ENCODE data around the gene RFPL2.

RFPL2 gene

DNA sequence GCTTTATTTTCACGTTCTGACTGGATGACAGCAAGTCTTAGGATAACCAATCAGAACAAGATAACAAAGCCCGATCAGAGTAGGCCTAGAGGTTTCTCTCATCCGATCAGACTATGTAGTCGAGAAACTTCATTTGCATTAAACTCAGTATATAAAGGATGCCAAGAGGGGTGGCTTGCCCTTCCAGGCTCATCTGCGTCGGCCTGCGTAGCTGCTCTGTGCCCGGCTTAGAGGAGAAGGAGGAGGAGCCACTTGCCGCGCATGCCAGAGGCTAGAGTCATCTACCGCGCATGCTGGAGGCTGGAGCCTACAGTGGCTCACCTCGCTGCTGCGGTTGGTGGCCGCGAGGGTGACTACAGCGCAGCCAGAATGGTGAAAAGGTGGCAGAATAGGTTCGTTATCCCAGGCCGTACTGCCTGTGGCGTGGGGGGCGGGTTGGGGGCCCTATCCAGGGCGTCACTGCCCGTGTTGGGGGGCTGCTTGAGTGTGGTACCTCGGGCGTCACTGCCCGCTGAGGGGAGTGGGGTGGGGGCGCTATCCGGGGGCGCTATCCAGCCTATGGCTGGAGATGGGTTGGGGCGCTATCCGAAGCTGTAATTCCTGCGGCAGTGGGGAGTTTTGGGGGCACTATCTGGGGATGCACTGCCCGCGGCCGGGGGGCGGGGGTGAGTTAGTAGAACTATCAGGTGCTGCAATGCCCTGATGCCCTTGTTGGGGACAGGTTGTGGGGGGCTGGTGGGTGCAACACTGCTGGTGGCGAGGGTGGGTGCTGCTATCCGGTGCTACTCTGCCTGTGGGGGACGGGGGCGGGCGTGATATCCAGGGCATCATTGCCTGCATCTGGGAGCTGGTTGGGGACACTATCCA is at the start of gene RFPL2:
RFPL2 (minus strand) TSS at position 218 of the 867 bp plus-strand sequence. CDS start 2,622 bp downstream, outside the sequence.
- DNase-seq, result peak; percentile 47

DNA sequence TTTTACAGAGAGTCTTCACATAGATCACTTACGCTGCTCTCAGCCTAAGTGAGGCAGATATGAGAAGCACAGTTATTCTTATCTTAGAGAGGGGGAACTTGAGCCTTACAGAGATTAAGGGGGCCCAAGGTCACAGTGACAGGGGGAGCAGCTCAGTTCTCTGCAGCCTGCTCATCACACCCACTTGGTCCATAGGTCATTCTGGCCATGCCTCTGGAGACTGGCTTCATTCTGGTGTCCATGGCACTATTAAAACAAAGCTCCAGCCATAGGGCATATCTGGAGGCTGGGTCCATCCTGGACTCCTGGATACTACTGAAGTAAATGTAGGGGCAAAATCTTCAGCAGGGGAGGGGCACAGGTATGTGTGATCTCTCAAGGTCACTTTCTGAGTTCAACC is 44.4 kb upstream of the RFPL2 start:
- no peak for DNase-seq

DNA sequence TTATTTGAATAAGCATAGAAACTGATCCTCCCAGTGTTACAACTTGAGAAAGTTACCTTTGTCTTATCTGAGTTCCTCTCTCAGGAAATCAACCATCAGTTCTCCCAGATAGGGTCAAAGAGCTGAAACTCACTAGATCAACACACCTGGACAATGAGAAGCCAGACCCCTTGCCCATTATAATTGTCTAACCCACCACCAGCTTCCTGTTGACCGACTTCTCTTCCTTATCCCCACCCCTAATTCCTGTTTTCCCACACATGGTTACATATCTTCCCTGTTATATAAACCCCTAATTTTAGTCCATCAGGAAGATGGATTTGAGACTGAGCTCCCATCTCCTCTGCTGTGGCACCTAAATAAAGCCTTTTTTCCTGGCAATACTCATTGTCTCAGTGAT is 43.4 kb upstream of the RFPL2 start:
- DNase-seq, result no peak

DNA sequence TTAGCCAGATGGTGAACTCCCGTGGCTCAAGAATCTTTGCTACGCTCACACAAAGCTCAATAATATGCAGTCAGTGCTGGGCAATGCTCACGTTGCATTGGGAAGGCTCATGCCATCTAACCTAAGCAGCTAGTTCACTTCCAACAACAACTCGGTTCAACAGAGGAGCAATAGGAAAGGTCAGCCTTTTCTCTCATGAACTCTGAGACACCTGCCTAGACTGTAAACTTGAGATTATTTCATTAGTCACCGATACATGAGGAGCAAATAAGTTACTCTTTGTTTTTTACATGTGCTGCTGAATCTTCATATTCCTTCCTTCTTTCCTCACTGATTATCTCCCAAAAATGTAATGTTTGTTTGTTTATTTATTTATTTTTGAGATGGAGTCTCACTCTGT is 41.3 kb upstream of the RFPL2 start:
- DNase-seq, result no peak

DNA sequence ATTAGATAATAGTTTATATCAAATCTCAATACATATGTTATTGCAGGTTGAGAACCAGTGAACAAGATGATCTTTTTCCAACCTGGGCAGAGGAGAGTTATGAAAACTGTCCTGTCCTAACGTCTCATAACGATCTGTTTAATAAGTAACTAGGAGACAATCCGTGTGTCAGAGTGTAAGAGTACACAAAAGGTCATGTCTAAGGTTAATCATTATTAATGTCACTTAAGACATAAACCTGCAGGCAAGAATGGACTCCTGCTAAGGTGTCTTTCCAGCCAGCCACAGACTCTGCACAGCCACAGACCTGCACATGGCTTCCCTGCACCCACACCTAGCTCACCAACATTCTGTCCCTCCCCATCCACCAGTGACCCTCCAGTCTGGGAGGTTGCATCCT is 40.2 kb upstream of the RFPL2 start:
- no peak for DNase-seq

DNA sequence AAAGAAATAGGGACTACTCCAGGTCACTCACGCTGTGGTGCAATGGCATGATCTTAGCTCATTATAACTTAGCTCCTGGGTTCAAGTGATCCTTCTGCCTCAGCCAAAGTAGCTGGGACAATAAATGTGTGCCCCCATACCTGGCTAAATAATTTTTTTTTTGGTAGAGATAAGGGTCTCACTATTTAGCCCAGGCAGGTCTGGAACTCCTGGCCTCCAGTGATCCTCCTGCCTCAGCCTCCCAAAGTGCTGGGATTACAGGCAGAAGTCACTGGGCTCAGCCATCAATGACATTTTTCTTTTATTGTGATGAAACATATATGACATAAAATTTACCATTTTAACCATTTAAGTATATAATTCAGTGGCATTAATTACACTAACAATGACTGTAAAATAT is 39.7 kb upstream of the RFPL2 start:
- DNase-seq, result no peak

DNA sequence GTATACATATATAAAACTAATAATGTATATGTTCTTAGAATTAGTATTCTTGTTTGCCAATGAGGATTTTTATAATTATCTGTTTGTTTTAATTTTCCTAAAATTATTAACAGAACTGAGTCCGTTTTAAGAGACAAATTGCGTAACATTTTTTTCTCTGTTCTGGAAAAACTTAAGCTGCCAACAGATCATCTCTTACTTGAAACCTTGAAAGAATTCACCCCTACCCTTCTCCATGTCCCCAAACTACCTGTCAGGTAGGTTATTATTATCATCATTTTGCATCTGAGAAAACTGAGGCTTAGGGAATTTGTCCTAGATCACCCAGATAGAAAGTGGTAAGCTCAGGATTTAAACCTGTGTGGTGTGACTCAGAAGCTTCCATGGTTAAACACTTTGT is 35.6 kb upstream of the RFPL2 start:
- no peak for DNase-seq

DNA sequence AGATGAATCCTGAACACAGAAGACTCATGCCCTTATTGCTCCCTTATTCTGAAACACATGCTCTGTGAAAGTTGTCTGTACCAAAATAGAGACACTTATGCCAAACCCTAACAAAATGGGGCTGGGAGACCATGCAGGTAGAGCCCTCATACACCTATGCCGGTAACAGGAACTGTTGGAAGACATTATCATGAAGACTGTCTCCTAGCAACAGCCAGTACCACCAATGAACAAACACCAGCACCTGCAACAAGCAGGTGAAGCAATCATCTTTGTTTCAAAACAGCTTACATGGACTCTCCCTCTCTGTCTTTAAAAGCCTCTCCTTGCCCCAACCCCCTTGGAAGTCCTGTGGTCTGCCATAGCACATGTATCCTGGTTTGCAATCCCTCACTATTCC is 33.0 kb upstream of the RFPL2 start:
- DNase-seq, result no peak

DNA sequence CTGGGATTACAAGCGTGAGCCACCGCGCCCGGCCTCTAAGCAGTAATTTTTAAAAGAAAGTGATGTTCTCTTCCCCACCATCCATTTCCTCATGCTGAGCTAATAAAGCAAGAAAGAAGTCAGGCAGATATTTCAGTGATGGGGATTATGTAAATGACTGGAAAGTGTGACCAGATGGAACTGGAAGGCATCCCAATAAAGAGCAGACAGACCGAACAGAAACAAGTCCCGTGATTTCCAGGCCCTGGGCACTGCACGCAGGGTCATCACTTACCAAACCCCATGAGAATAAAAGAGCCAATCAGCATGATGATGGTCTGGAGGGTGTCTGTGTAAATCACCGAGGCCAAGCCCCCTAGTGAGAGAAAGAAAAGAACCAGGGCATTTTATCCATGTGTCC is 32.1 kb upstream of the RFPL2 start:
- DNase-seq, result no peak

DNA sequence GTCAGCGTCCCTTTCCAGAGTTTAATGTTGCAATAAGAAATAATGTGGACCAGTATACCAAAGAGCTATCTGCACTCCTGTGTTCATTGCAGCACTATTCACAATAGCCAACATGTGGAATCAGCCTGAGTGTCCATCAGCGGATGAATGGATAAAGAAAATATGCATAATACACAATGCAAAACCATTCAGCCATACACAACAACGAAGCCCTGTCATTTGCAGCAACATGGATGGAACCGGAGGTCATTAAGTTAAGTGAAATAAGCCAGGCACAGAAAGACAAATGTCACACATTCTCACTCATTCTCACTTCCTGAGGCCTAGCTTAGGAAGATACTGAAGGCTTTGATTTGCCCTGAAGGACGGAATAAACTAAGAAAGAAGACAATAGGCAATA is 28.2 kb upstream of the RFPL2 start:
- no peak for DNase-seq

DNA sequence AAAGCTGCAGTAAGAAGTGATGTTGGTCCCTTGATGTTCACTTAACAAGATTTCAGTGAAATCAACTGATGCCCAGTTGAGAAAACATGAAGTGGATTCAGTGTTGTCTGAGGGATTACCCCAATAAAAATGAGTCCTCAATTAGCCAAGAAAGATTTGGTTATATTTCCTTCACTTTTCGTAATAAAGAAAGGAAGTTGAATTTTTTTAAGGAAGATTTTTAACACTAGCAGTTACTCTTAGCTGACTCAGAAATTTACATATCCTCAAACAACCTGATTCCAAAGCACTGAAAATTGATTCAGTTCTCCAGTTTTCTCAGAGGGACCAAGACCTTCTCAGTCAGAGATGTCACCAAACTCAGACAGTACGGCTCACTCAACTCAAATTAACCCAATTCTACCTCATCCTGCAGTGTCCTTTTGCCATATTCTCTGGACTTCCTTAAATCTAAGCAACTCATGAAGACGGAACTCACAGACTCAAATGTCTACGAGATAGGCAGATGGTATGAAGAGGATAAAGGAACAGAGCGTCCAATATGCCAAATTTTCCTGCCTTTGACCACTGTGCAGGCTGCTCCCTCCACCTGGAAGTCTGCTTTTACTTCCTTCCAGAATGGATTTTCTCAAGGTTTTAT is 27.4 kb upstream of the RFPL2 start:
- DNase-seq, result no peak

DNA sequence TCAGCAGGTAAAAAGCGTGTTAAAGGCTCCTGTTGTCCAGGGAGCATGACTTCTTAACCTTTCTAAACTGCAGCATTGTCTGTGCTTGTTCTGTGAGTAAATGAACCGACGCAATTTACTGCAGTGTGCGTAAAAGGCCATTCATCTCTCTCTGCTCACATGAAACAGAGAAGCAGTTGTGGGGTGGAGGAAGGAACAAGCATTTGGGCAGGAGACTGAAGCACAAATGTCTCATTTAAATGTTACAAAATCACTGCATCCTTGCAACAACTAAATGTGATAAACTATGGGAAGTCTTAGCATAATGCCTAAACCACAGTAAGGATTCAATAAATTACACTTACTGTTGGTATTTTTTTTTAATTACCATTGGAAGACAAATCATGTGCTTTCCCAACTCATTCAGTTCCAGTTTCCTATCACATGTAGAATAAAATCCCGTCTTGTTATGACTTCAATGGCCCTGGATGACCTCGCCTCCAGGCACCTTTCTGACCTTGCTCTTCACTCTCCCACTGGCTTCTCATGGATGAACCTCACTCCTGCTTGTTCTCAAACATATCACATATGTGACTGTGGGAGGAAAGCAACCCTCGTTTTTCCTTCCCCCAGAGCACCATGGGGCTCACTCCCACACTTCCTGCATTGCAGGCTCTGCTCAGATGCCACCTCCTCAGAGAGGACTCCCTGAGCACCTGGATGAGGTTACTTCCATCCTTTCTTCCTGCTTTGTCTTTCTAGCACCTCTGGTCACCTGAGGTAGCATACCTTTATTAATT is 21.6 kb upstream of the RFPL2 start:
- DNase-seq, result no peak

DNA sequence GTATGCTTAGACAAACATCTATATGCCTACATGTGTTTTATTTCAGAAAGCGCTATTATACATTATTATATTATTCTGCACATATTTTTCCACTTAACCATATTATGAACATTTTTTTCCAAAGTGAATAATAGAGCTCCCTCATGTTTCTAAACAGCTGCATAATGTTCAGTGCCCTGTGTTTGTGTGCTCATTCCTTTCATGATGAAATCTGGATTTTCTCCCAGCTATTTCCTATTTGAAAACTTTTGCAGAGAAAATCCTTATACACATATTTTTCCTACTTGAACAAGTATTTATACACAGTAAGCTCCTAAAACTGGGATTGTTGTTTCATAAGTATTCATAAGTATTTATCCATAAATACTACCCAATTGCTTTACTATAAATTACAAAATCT is 18.1 kb upstream of the RFPL2 start:
- DNase-seq, result no peak

DNA sequence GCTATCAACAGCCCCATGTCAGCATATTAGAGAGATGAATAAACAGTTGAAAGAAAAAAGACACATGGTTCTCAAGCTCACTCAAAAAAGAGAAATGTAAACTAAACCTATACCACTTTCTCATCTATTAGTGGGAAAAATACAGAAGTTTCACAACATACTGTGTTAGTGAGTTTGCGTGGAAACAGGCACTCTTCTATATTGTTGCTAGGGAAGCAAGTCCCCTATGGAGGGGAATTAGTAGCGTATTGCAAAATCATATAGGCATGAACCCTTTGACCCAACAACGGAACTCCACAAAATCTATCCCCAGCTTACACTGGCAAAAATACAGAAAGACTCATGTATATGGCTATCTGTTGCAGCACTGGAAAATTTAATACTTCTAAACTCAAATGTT is 14.2 kb upstream of the RFPL2 start:
- DNase-seq, result no peak

DNA sequence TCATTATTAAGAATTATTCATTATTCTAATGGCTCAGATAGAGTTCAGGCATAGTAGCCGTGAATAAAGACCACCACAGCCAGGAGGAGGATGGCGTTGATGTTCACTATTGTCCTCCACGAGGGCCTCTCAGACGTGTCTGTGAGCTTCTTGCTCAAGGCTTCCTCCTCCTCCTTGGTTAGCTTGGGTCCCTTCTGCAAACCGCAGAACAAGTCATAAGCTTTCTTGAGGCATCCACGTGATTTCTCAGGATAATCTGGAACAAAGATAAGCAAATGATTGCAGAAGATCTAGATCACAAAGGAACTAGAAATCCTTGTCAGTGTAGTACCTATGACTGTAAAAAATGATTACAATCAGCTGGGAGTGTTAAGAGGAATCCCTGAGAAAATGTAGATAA is 13.6 kb upstream of the RFPL2 start:
- no peak for DNase-seq

DNA sequence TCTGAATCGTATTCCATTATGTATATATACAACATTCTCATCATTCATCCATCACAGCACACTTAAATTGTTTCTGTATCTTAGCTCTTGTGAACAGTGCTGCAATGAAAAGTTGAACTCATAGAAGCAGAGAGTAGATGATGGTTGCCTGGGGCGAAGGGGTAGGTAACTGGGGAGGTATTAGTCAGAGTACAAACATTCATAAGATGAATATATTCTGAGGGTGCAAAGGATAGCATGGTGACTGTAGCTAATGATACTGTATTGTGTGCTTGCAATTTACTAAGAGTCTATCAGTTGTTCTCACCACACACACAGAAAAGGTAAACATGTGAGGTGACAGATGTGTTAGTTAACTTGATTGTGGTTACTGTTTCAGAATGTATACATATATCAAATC is 12.6 kb upstream of the RFPL2 start:
- no peak for DNase-seq

DNA sequence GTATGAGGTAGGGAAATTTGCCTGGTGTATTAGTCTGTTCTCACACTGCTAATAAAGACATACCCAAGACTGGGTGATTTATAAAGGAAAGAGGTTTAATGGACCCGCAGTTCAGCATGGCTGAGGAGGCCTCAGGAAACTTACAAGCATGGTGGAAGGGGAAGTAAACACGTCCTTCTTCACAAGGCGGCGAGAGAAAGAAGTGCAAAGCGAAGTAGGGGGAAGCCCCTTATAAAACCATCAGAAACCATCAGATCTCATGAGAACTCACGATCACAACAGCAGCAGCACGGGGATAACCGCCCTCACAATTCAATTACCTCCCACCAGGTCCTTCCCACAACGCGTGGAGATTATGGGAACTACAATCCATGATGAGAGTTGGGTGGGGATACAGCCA is 12.0 kb upstream of the RFPL2 start:
- DNase-seq, result no peak

DNA sequence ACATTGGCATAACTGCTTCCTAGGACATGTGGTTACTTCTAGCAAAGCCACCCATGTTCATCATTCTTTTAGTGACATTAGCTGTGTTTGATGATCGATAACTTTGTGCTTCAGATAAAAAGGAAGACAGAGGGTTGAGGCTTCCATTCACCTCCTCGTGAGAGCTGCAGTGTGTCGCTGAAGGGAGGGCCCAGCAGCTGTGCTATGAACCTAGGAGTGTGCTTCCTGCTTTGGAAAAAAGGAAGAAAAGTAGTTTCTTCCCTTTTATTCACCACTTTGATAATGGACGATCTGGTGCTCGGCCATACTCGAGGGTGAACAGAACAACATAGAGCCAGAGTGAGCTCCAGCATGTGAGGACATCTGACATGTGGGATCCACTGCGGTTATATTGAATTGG is 6.1 kb upstream of the RFPL2 start:
- no peak for DNase-seq

DNA sequence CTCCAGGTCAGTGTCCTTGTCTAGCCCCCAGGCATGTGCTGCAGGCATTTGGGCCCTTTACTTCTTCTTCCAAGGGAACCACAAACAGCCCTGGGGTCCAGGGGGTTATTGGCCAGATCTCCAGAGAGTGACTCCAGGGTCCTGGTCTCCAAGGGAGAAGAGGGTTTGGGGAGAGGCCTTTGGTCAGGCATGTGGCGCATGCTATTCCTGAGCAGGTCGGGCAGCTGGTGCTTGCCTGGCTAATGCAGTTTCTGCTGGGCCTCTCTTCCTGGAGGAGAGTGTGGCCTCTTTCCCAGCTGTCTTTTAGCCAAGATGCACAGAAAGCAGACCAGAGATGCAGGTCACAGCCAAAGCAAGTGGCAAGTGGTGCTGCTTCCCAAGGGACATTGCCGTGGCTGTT is 3.8 kb upstream of the RFPL2 start:
- DNase-seq, result no peak

DNA sequence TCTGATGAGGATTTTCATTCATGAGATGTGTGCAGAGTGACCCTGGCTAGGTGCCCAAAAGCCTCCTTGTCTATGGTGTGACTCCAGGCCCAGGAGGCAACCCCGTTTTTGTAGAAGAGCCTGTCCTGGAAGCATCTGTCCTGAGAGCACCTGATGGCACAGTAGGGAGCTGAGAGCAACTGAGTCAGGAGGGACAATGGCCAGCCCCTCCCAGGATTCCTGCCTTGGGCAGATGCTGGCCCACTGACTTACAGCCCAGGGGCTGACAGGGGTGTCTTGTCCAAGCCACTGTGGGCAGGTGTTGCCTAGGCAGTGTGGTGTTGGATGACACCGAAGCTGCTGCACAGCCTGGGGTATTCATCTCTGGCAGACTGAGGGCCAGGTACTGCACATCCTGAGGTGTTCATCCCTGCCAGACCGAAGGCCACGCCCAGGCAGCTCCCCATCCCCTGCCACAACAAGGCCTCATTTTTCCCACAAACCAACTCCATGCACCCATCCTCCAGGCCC is 3.2 kb upstream of the RFPL2 start:
- no peak for DNase-seq

DNA sequence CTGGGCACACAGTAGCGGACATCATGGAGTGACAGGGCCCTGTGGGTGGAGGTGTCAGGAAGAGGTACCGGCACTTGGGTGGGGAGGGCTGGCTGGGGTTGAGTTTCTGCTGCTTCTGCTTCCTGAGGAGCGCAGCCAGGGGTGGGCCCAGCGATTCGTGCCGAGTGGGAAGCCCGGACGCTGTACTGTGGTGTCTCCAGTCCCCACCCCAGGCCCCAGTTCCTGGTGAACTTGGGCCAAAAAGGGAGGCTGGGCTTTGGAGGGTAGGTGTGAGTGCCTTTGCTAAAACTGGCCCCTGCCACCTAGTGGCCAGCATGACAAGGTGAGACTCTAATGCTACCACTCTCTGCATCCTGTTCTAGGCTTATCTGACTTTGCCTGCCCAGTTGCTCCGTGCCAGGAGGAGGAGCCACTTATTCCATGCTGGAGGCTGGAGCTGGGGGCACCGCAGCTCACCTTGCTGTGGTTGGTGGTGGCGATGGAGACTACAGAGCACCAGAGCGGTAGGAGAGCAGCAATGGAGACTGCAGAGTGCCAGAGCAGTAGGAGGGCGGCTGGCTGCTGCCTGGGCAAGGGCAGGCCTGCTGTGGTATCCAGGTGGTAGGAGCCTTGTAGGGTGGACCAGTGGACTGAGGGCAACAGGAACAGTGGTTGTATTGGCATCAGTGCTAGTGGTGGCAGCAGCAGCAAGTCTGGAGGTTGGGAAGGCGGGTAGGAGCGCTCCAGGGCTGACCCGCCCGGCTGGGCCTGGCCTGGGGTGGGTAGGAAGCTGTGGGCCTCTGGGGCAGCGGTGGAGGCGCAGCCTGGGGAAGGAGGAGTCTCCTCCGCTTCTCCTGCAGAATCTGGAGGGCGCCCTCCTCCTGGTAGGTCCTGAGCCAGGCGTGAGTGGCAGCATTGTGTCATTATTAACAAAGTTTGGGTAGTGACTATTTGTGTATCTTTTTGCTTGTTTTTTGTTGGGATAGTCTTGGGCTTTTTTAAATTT is 2.2 kb upstream of the RFPL2 start:
- DNase-seq, result no peak

Measured in retina (tissue), 1 donor.